Neural crest cell (in vitro differentiated cells): Measurements from ENCODE around the gene ENOX1. TPM values are rescaled to one million over a fixed set of nuclear protein-coding genes. Genes with fewer than 3 reads are reported as not detected.

Experiments used
- DNase-seq: peaks from one replicate; pipeline ENCODE4 v3.0.0; 2021; ENCODE audit warnings: low read depth, mixed read lengths, low spot score
- H3K27ac Mint-ChIP-seq: one replicate; pipeline ENCODE4 v1.8.0; 2021; ENCODE audit warnings: mild to moderate bottlenecking, mixed read lengths; ENCODE audit not compliant: unreplicated experiment
- H3K27me3 Mint-ChIP-seq: 2 replicates; pipeline ENCODE4 v1.8.0; 2021; ENCODE audit warnings: low read depth, mild to moderate bottlenecking, mixed read lengths
- H3K36me3 Mint-ChIP-seq: 2 replicates; pipeline ENCODE4 v1.8.0; 2021; ENCODE audit warnings: low read depth, mild to moderate bottlenecking, mixed read lengths
- H3K4me1 Mint-ChIP-seq: 2 replicates; pipeline ENCODE4 v1.8.0; 2021; ENCODE audit warnings: mixed read lengths
- H3K4me3 Mint-ChIP-seq: one replicate; pipeline ENCODE4 v1.8.0; 2021; ENCODE audit warnings: mild to moderate bottlenecking, mixed read lengths
- H3K9me3 Mint-ChIP-seq: 2 replicates; pipeline ENCODE4 v1.8.0; 2021; ENCODE audit warnings: mixed read lengths
- CTCF ChIP-seq: fragments of 200-600 bp; sonication (generic); conservative IDR thresholded peaks from 2 replicates; pipeline ENCODE4 v1.5.0; 2021; ENCODE audit warnings: antibody characterized with exemption, mild to moderate bottlenecking
- total RNA-seq: library from RNA; stranded (reverse); gene quantifications from 2 replicates; pipeline ENCODE4 v1.2.1, GENCODE V29; 2021

ENOX1 gene
- total RNA-seq, 1 donor from 2014 or later = 3.8 TPM

DNA sequence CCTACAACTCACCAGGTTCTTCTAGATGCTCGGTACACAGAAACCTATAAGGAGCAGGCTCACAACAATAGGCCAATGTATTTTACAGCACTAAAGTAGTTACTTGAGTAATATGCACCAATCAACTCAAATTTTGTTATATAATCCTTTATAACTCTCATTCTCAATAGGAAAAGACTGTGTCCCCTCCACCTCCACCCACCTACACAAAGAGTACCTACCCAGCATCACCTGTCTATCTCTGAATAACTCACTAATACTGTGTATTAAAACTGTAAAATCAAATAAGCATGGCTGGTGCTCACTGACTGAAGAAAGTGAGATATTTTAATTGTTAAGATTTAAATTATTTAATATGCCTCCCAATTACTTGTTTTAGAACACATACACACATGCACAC, 146.3 kb downstream of the ENOX1 start:
- no peaks in the 10 kb centered on the region for H3K27me3 Mint-ChIP-seq
- TF ChIP-seq CTCF = no peak
- no peak for DNase-seq
- H3K36me3 Mint-ChIP-seq = no peaks in the 10 kb centered on the region
- H3K27ac Mint-ChIP-seq = no peak overlapping the region
- no peaks in the 10 kb centered on the region for H3K4me1 Mint-ChIP-seq
- no peaks in the 10 kb centered on the region for H3K9me3 Mint-ChIP-seq
- H3K4me3 Mint-ChIP-seq = no peak overlapping the region

DNA sequence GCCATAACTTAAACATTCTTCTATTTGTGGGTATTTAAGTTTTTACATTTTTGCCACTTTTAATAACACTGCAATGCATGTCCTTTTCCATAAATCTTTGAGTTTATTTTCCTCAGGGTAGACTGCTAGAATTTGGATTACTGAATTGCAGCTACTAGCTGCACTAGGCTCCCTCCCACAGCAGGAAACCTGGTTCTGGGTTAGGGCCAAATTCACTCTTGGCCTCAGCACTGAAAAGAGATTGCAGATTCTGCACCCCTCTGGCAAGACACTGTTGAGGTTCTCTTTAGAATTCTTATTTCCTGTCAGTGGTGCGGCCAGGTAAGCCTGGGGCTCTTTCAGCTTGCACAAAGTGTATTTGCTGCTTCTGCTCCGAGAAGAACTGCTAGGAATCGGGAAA, 155.7 kb downstream of the ENOX1 start:
- Mint-ChIP-seq H3K36me3 (peaks cover 4% of the 10 kb centered on the region), H3K27me3 (no peaks in the 10 kb centered on the region), H3K9me3 (no peaks in the 10 kb centered on the region), H3K4me3 (no peak overlapping the region), H3K4me1 (no peaks in the 10 kb centered on the region), H3K27ac (no peak overlapping the region)
- DNase-seq = no peak
- TF ChIP-seq CTCF = no peak

DNA sequence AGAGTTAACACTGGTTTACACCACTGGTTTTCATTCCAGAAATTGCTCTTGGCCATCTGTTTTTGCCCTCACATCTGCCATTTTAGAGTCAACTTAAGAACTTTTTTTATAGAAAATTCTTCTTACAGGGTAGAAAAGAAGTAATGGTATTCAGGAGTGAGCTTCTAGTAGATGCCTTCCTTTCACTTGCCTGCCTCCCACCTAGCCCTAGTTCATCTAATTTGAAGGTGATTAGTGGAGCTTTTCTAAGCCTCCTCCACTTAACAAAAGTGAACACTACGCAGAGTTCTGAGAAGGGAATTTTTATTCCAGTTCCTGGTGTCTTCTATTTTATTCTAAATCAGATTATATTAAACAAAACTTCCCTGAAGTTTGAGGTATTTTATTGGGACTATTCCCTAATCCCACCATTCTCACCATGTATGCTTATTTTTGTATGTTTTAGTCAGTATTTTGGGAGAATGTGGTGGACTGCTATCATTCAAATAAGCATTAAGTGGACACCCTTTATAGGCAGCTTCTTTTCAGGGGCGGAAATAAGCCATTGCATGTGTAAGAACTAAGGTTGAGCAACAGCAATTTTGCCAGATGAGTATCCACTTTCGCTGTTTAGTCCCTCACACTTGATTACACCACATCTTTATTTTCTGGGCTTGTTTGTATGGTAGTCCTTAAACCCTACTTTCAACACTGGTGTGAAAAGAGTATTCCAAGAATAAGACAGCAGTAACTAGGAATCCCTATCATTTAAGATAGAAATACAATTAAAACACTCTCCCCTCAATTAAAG, 156.9 kb downstream of the ENOX1 start:
- Mint-ChIP-seq H3K4me3 (no peak overlapping the region), H3K27me3 (no peaks in the 10 kb centered on the region), H3K36me3 (peaks cover 4% of the 10 kb centered on the region), H3K4me1 (no peaks in the 10 kb centered on the region), H3K27ac (no peak overlapping the region), H3K9me3 (no peaks in the 10 kb centered on the region)
- no peak for DNase-seq
- TF ChIP-seq CTCF = no peak

DNA sequence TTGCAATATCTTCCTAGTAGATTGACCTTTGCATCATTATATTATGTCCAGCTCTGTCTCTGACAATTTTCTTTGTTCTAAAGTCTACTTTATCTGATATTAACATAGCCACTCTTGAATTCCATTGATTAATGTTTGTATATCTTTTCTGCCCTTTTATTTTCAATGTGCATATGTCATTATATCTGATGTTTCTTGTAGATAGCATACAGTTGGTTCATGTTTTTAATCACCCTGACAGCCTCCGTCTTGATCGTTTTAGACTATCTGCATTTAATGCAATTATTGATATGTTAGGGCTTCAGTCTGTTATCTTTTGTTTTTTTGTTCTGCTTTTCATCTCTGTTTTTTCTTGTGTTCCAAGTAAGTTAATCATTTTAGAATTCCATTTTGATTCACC, 159.8 kb downstream of the ENOX1 start:
- H3K36me3 Mint-ChIP-seq = peaks cover 10% of the 10 kb centered on the region
- no peak overlapping the region for H3K27ac Mint-ChIP-seq
- H3K4me1 Mint-ChIP-seq = no peaks in the 10 kb centered on the region
- TF ChIP-seq CTCF = no peak
- DNase-seq = no peak
- H3K9me3 Mint-ChIP-seq = no peaks in the 10 kb centered on the region
- H3K27me3 Mint-ChIP-seq = no peaks in the 10 kb centered on the region
- no peak overlapping the region for H3K4me3 Mint-ChIP-seq

DNA sequence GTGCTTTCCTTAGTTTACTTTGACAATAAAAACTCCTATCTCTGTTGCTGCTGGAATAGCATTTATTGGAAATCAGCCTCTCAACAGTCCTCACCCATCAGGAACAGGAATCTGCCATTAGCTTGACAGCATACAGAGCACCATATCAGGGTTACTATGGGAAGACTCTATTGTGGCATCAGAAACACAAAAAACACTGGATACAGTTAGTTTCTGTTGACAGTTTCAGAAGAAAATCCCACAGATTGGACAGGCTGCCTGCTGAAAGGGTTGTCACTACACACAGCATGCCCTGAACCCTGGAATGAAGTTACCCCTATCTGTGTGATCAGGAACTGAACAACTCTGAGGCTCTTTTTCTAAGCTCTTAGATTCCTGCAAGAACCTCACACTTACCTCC, 172.7 kb downstream of the ENOX1 start:
- H3K9me3 Mint-ChIP-seq = peaks cover 16% of the 10 kb centered on the region
- H3K27me3 Mint-ChIP-seq = no peaks in the 10 kb centered on the region
- no peaks in the 10 kb centered on the region for H3K4me1 Mint-ChIP-seq
- no peak for DNase-seq
- no peak for TF ChIP-seq CTCF
- H3K36me3 Mint-ChIP-seq = peaks cover 4% of the 10 kb centered on the region
- H3K27ac Mint-ChIP-seq = no peak overlapping the region
- no peak overlapping the region for H3K4me3 Mint-ChIP-seq
